GM15510 (cell line): ENCODE results near the gene ST6GALNAC5.

ENCODE experiments used
- POLR2A ChIP-seq: IDR thresholded peaks from 3 replicates; pipeline ENCODE4 v1.6.1; 2011; ENCODE audit warnings: borderline replicate concordance; ENCODE audit not compliant: insufficient read length; ENCODE audit errors: extremely low read depth

The ST6GALNAC5 gene

GRCh38 chr1:76948846-76949245, 81.6 kb downstream of the ST6GALNAC5 start:
- no peak for TF ChIP-seq POLR2A

- TF ChIP-seq POLR2A, result no peak
These were observed 82.2 kb downstream of the ST6GALNAC5 start for GRCh38 chr1:76949503-76949902.

GRCh38 chr1:76950306-76950705, 83.0 kb downstream of the ST6GALNAC5 start:
- TF ChIP-seq POLR2A, result no peak

- TF ChIP-seq POLR2A, result no peak
These were observed 83.9 kb downstream of the ST6GALNAC5 start for GRCh38 chr1:76951153-76951552.

- TF ChIP-seq POLR2A, result no peak
These were observed 88.4 kb downstream of the ST6GALNAC5 start for GRCh38 chr1:76955652-76956051.

- no peak for TF ChIP-seq POLR2A
These were observed 90.7 kb downstream of the ST6GALNAC5 start for GRCh38 chr1:76957961-76958360.

- TF ChIP-seq POLR2A, result no peak
These were observed 91.5 kb downstream of the ST6GALNAC5 start for GRCh38 chr1:76958828-76959227.

GRCh38 chr1:76959556-76959955, 92.3 kb downstream of the ST6GALNAC5 start:
- no peak for TF ChIP-seq POLR2A

- no peak for TF ChIP-seq POLR2A
These were observed 94.0 kb downstream of the ST6GALNAC5 start for GRCh38 chr1:76961181-76961819.

GRCh38 chr1:76961820-76962207, 94.5 kb downstream of the ST6GALNAC5 start:
- TF ChIP-seq POLR2A, result no peak

- TF ChIP-seq POLR2A, result no peak
These were observed 122.7 kb downstream of the ST6GALNAC5 start for GRCh38 chr1:76989976-76990375.

GRCh38 chr1:76993036-76993435, 125.8 kb downstream of the ST6GALNAC5 start:
- TF ChIP-seq POLR2A, result no peak

- no peak for TF ChIP-seq POLR2A
These were observed 131.4 kb downstream of the ST6GALNAC5 start for GRCh38 chr1:76998582-76999223.

GRCh38 chr1:77007675-77008074, 140.4 kb downstream of the ST6GALNAC5 start:
- no peak for TF ChIP-seq POLR2A

GRCh38 chr1:77010937-77011336, 143.7 kb downstream of the ST6GALNAC5 start:
- no peak for TF ChIP-seq POLR2A

GRCh38 chr1:77012066-77012465, 144.8 kb downstream of the ST6GALNAC5 start:
- no peak for TF ChIP-seq POLR2A

- TF ChIP-seq POLR2A, result no peak
These were observed 147.0 kb downstream of the ST6GALNAC5 start for GRCh38 chr1:77014073-77014788.

GRCh38 chr1:77015748-77016341, 148.6 kb downstream of the ST6GALNAC5 start:
- TF ChIP-seq POLR2A, result no peak
